NOMO-1 treated with DMSO at 0.1 percent for 48 hours (cell line): Measurements from ENCODE around the gene CCL17.

Source experiments
- DNase-seq: peaks from one replicate; lab custom pipeline; 2025; ENCODE audit not compliant: unreplicated experiment; lab: John Stamatoyannopoulos, UW

CCL17 gene

DNA sequence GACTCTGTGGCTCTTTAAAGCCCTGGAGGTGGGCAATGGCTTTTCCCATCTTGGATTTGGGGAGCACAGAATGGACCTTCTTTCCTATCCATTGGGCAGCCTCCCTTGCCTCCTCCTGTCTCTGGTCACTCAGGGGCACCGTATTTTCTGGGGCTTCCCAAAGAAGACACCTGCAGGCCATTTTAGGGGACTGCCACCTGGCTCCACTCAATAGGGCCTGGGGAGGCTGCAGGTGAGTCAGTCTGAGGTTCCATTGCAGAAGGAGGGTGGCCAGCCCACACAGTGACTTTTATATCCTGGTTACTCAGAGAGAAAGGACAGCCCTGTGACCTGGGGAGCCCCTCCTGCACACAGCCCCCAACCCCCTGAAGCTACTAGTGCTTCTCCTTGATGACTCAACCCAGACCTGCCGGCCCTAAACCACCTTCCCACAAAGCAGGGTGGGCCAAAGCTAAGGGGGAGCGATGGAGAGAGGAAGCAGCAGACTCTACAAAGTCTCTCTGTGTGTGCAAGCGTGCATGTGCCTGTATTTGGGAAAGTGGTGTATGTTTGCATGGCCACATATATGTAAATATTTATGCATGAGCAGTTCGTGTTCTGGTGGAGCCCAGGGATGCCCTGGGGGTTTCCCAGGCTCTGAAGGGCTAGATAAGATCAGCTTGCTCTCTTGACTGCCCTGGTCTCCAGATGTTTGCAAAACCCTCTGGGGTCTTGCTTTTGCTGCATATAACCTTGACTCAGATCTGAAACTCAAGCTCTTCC, 27.3 kb upstream of the CCL17 start:
- no peak for DNase-seq

DNA sequence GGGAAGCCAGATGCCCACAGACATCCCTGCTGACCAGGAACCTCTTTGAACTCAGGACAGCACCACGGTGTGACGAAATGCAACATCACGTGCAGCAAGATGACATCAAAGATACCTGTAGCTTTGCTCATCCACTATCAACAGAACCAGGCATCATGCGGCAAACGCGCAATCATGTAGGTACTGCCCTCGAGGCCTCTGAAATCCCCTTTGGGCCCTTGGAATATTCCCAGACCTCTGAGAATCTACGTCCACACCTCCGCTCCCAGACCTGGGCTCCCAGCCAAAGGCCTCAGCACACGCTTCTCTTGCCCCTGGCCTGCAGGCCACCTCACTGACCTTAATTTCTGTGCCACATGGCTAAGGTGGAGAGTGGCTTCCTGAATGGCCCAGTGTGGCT, 25.0 kb upstream of the CCL17 start:
- DNase-seq = no peak

DNA sequence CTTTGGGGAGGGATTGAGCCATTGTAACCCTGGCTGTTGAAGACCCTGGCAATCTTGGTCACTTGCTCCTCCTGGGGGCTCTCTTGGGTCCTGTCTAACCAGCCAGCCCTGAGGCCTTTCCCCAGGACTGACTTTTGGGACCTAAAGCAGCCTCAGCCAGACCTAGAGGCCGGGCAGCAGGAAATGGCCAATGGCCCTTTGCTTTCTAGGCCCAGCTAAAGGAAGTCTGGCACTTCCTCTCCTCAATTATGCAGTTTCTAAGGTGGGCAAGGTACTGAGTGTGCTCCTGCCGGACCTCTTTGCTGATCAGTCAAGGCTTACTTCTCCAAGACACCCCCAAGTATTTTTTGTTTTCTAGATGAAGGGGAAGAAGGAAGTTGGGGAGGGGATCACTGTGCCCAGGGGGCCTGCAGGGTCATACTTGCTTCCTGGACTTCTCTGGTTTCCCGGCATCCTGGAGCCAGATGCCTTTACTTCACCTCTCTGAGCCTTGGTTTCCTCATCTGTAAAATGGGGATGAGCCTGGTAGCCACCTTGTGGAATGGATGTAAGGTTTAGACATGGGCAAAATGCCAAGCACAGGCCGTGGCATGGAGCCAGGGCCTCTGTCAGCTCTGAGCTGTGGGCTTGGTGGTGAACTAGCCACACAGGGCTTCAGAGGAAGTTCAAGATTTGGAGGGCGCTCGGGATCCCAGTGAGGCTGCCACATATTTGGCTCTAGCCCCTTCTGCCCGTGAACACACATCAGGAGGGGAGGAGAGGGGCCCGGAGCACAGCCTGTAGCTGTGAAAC, 23.7 kb upstream of the CCL17 start:
- DNase-seq = no peak

DNA sequence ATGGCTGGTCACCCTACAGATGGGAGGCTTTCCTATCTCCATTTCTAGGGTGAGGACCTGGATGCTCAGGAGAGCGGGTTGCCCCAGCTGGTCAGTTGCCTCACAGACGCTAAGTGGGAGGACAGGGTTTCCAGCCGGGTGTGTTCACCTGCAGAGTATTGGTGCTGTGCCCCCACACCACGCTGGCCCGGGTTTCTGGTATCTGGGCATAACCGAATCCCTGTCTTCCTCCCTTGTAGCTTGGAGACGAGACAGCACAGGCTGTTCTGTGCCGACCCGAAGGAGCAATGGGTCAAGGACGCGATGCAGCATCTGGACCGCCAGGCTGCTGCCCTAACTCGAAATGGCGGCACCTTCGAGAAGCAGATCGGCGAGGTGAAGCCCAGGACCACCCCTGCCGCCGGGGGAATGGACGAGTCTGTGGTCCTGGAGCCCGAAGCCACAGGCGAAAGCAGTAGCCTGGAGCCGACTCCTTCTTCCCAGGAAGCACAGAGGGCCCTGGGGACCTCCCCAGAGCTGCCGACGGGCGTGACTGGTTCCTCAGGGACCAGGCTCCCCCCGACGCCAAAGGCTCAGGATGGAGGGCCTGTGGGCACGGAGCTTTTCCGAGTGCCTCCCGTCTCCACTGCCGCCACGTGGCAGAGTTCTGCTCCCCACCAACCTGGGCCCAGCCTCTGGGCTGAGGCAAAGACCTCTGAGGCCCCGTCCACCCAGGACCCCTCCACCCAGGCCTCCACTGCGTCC, 22.6 kb upstream of the CCL17 start:
- DNase-seq = no peak

DNA sequence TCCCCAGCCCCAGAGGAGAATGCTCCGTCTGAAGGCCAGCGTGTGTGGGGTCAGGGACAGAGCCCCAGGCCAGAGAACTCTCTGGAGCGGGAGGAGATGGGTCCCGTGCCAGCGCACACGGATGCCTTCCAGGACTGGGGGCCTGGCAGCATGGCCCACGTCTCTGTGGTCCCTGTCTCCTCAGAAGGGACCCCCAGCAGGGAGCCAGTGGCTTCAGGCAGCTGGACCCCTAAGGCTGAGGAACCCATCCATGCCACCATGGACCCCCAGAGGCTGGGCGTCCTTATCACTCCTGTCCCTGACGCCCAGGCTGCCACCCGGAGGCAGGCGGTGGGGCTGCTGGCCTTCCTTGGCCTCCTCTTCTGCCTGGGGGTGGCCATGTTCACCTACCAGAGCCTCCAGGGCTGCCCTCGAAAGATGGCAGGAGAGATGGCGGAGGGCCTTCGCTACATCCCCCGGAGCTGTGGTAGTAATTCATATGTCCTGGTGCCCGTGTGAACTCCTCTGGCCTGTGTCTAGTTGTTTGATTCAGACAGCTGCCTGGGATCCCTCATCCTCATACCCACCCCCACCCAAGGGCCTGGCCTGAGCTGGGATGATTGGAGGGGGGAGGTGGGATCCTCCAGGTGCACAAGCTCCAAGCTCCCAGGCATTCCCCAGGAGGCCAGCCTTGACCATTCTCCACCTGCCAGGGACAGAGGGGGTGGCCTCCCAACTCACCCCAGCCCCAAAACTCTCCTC, 21.9 kb upstream of the CCL17 start:
- no peak for DNase-seq

DNA sequence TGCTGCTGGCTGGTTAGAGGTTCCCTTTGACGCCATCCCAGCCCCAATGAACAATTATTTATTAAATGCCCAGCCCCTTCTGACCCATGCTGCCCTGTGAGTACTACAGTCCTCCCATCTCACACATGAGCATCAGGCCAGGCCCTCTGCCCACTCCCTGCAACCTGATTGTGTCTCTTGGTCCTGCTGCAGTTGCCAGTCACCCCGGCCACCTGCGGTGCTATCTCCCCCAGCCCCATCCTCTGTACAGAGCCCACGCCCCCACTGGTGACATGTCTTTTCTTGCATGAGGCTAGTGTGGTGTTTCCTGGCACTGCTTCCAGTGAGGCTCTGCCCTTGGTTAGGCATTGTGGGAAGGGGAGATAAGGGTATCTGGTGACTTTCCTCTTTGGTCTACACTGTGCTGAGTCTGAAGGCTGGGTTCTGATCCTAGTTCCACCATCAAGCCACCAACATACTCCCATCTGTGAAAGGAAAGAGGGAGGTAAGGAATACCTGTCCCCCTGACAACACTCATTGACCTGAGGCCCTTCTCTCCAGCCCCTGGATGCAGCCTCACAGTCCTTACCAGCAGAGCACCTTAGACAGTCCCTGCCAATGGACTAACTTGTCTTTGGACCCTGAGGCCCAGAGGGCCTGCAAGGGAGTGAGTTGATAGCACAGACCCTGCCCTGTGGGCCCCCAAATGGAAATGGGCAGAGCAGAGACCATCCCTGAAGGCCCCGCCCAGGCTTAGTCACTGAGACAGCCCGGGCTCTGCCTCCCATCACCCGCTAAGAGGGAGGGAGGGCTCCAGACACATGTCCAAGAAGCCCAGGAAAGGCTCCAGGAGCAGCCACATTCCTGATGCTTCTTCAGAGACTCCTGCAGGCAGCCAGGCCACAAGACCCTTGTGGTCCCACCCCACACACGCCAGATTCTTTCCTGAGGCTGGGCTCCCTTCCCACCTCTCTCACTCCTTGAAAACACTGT, 21.0 kb upstream of the CCL17 start:
- DNase-seq = no peak

DNA sequence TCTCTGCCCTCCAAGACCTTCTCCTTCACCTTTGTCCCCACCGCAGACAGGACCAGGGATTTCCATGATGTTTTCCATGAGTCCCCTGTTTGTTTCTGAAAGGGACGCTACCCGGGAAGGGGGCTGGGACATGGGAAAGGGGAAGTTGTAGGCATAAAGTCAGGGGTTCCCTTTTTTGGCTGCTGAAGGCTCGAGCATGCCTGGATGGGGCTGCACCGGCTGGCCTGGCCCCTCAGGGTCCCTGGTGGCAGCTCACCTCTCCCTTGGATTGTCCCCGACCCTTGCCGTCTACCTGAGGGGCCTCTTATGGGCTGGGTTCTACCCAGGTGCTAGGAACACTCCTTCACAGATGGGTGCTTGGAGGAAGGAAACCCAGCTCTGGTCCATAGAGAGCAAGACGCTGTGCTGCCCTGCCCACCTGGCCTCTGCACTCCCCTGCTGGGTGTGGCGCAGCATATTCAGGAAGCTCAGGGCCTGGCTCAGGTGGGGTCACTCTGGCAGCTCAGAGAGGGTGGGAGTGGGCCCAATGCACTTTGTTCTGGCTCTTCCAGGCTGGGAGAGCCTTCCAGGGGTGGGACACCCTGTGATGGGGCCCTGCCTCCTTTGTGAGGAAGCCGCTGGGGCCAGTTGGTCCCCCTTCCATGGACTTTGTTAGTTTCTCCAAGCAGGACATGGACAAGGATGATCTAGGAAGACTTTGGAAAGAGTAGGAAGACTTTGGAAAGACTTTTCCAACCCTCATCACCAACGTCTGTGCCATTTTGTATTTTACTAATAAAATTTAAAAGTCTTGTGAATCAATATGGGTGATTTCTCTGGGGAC, 20.1 kb upstream of the CCL17 start:
- peak; percentile 58 for DNase-seq

DNA sequence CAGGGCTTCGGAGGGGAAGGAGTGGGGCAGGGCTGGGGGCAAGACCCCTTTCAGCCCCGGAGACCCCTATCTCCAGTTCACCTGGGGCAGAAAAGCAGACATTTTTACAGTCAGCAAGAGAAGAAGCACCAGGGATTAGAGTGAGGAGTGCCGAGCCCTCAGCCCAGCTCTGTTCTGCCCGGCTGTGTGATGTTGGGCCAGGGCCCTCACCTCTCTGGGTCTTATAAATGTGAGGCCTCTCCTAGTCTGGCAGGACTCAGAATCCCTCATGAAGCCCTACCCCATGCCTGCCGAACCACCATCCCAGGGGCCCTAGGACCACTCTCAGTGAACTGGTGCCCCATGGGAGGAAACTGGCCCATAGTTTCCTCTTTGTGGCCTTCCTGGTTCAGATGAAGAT, 19.5 kb upstream of the CCL17 start:
- DNase-seq = no peak

DNA sequence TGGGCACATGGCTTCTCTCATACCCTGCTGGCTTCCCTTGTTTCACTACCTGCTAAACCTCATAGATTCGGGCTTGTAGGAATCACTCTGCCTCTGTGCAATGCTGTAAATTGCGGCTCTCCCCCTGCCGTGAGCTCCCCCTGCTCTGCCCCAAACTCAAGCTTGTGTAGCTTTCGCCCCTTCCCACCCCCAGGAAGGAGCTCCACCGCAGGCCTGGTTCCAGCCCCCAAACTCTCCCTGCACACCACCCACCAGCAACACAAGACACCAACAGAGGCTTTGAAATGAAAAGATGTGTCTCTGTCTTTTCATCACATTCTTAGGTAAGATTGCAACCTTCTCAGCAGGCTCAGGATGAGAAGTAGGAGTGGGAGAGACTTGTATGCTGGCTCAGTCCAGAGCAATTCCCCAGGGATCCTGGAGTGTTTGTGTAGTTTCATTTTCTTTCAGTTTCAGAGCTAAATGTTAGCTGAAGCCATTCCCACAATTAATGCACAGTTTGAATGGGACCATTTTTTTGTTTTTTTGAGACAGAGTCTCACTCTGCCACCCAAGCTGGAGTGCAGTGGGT, 18.1 kb upstream of the CCL17 start:
- no peak for DNase-seq

DNA sequence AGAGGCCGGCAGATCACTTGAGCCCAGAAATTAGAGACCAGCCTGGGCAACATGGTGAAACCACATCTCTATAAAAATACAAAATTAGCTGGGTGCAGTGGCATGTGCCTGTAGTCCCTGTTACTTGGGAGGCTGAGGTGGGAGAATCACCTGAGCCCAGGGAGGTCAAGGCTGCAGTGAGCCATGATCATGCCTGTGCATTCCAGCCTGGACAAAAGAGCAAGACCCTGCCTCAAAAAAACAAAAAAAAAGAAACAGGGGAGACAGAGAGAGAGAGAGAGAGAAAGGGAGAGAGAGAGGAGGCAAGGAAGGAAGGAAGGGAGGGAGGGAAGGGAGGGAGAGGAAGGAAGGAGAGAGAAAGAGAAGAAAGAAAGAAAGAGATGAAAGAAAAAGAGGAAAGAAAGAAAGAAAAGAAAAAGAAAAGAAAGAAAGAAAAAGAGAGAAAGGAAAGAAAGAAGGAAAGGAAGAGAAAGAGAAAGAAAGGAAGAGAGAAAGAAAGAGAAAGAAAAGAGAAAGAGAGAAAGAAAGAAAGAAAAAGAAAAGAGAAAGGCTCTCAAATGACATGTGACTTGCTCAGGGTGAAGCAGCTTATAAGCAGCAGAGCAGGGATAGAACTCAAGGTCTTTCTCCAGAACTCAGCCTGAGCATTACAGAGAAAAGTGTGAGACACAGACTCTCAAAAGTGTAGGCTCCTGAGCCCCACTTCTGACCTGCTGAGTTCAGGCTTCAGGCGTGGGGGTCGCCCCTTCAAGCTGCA, 16.8 kb upstream of the CCL17 start:
- no peak for DNase-seq

DNA sequence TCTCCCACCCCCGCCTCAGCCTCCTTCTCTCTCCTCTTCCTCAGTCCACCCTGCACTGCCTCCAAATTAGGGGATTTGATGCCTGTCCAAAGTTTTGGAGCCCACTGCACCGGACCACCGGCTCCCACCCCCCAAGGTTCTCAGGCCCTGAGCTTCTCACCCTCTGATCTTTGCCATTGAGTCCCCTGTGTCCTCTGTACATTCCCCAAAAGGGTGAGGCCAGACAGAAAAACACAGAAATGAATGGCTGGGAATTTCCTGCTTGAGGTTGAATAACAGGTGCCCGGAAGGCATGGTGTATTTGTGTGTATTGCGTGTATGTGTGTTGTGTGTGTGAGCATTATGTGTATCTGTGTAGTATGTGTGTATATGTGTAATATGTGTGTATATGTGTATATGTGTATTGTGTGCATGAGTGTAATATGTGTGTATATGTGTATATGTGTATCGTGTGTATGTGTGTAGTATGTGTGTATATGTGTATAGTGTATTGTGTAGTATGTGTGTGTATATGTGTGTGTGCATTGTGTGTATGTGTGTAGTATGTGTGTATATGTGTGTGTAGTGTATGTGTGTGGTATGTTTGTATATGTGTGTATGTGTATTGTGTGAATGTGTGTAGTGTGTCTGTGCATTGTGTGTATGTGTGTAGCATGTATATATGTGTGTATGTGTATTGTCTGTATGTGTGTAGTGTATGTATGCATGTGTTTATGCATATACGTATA, 16.0 kb upstream of the CCL17 start:
- no peak for DNase-seq

DNA sequence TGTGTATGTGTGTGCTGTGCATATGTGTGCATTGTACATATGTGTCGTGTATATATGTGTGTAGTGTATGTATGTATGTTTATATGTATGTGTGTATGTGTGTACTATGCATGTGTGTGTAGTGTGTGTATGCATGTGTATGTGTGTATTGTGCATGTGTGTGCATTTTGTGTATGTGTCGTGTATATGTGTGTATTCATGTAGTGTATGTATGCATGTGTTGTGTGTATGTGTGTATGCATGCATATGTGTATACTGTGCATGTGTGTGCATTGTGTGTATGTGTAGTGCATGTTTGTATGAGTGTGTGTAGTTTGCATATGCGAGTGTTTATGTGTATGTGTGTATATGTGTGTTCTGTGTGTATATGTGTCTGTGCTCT, 15.5 kb upstream of the CCL17 start:
- no peak for DNase-seq

DNA sequence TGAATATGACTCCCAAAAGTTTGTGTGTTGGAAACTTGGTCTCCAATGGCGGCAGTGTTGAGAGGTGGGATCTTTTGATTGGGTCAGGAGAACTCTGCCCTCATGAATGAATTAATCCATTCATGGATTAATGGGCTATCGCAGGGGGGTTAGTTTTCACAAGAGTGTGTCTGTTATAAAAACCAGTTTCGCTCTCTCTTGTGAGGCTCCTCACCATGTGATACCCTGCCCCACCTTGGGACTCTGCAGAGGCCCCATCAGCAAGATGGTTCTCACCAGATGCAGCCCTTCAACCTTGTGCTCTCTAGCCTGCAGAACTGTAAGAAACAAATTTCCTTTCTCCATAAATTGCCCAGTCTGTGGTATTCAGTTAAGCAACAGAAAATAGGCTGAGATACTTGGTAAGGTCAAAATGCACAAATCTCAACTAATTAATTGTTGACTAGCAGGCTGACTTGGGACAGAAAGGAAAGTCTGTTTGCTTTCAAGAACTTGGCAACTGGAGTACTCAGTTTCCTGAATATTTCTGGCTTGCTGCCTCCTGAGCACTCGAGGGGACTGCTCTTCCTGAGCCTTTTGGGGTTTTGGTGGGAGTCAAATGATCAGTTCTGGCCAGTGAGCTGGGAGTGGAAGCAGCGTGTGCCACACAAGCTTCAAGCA, 13.8 kb upstream of the CCL17 start:
- no peak for DNase-seq

DNA sequence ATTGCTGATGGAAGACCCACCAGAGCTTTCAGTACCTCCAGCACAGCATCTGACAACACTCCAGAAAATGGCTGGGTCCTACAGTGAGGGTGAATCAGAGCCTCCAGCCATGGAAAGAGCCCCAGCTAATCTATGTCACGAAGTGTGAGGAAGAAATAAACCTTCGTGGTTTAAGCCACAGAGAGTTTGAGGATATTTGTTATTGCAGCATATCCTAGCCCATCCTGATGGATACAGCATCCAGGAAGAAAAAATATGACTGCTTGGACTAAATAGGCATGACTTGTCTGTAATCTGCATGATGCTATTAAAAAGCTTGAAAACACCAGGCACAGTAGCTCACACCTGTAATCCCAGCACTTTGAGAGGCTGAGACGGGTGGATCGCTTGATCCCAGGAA, 13.3 kb upstream of the CCL17 start:
- no peak for DNase-seq

DNA sequence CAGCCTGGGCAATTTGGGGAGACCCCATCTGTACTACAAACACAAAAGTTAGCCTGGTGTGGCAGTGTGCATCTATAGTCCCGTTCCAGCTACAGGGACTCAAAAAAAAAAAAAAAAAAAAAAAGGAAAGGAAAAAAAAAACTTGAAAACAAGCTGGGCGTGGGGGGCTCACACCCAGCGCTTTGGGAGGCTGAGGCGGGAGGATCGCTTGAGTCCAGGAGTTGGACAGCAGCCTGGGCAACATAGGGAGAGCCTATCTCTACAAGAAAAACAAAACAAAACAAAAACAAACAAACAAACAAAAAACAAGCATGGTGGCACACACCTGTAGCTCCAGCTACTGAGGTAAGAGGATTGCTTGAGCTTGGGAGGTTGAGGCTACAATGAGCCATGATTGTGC, 12.9 kb upstream of the CCL17 start:
- DNase-seq = no peak

DNA sequence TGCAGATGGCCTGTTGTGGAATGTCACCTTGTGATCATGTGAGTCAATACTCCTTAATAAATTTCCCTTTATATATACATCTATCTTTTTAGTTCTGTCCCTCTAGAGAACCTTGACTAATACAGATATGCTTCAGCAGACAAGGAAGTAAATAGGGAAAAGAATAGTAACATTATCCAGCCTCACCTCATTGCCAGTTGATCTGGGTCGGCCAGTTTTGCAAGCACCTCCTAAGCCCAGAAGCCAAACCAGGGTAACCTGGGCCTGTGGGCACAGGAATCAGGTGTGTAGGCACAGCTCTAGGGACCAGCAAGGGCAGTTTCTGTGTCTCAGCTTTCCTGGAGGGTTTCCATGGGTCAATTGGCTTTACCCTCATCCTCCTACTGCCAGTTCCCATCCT, 11.9 kb upstream of the CCL17 start:
- DNase-seq = no peak

DNA sequence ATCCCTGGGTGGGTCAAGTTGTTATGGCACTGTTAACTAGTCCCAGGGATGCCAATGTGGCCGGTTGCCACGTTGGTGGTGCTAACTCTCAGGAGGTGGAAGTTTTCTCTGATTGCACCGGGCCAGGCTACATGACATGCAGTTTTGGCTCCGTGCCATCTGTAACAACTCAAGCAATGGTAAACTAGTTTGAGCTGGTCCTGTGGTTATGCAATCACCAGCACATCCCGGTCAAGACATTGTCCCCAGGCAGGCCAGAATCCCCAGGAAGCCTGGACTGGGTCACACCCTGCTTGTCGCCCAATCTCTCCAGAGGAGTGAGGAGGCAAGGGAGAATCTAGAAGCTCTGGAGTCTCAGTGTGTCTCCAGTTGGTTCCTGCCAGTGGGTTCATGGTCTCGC, 10.1 kb upstream of the CCL17 start:
- DNase-seq = no peak
